SK-N-SH (cell line): ENCODE data around the gene DPF1. TPM values are rescaled to one million over a fixed set of nuclear protein-coding genes. Genes with fewer than 3 reads are reported as not detected.

Experiments
- CTCF ChIA-PET: fragments of 300-600, 350-600 bp; formaldehyde crosslinking; extraction: SDS; loops from one replicate; lab custom pipeline; 2021; lab: Yijun Ruan, JAX
- POLR2A ChIA-PET: fragments of 350-600 bp; sonication (Branson Sonifier 250); formaldehyde crosslinking; extraction: SDS; loops from one replicate; lab custom pipeline; 2020; ENCODE audit warnings: antibody characterized with exemption, inconsistent platforms; lab: Yijun Ruan, JAX
- DNase-seq: peaks from one replicate; pipeline ENCODE4 v3.0.0; 2012
- H2AFZ ChIP-seq: fragments of 200-600 bp; sonication (generic); 2 replicates; pipeline ENCODE4 v1.8.1; 2016; ENCODE audit warnings: antibody characterized with exemption, mild to moderate bottlenecking, low read depth
- H3F3A ChIP-seq: fragments of 200-600 bp; sonication (generic); replicated peaks from 2 replicates; pipeline ENCODE3; 2016; ENCODE audit warnings: antibody characterized with exemption, mild to moderate bottlenecking; ENCODE audit not compliant: insufficient read depth
- H3K27ac ChIP-seq, 2 experiments: fragments of 200-500 bp in 1 of 2; fragments of 200-600 bp in 1 of 2; sonication (Bioruptor generic) in 1 of 2; sonication (generic), shearing (Covaris generic) in 1 of 2; 2 replicates each; pipeline versions ENCODE4 v1.5.1 to v1.6.1; 2014 to 2016; ENCODE audit warnings: low read depth in 2 of 2, inconsistent platforms in 1 of 2, low read length in 1 of 2, mild to moderate bottlenecking in 1 of 2, mixed read lengths in 1 of 2
- H3K27me3 ChIP-seq: fragments of 200-600 bp; sonication (generic), shearing (Covaris generic); 2 replicates; pipeline ENCODE4 v1.6.1; 2016; ENCODE audit warnings: mixed run types; ENCODE audit not compliant: insufficient read depth
- H3K36me3 ChIP-seq, 2 experiments: fragments of 200-500 bp in 1 of 2; fragments of 200-600 bp in 1 of 2; sonication (Bioruptor generic) in 1 of 2; sonication (generic) in 1 of 2; replicated peaks in 1 of 2; 2 replicates each; pipeline versions ENCODE3 to v1.5.1; 2014 to 2016; ENCODE audit warnings: low read length in 1 of 2, mild to moderate bottlenecking in 1 of 2; ENCODE audit not compliant: insufficient read depth in 2 of 2, control insufficient read depth in 1 of 2
- H3K4me1 ChIP-seq, 2 experiments: fragments of 200-500 bp in 1 of 2; fragments of 200-600 bp in 1 of 2; sonication (Bioruptor generic) in 1 of 2; sonication (generic), shearing (Covaris generic) in 1 of 2; 2 replicates each; pipeline versions ENCODE4 v1.5.1 to v1.6.1; 2014 to 2016; ENCODE audit warnings: low read depth in 1 of 2, low read length in 1 of 2, mixed run types in 1 of 2; ENCODE audit not compliant: insufficient read depth in 2 of 2, control insufficient read depth in 1 of 2
- H3K4me2 ChIP-seq: fragments of 200-600 bp; sonication (generic), shearing (Covaris generic); 2 replicates; pipeline ENCODE4 v1.6.1; 2017; ENCODE audit warnings: mixed run types
- H3K4me3 ChIP-seq, 2 experiments: fragments of 200-500 bp in 1 of 2; fragments of 200-600 bp in 1 of 2; sonication (Bioruptor generic) in 1 of 2; sonication (generic), shearing (Covaris generic) in 1 of 2; 2 replicates each; pipeline versions ENCODE4 v1.5.1 to v1.8.1; 2014 to 2016; ENCODE audit warnings: low read depth in 2 of 2, inconsistent platforms in 1 of 2, low read length in 1 of 2, mild to moderate bottlenecking in 1 of 2, mixed read lengths in 1 of 2, moderate library complexity in 1 of 2
- H3K79me2 ChIP-seq: fragments of 200-600 bp; sonication (generic); 2 replicates; pipeline ENCODE4 v1.8.1; 2017; ENCODE audit warnings: mild to moderate bottlenecking; ENCODE audit not compliant: insufficient read depth
- H3K9ac ChIP-seq: fragments of 200-600 bp; sonication (generic); 2 replicates; pipeline ENCODE4 v1.6.1; 2017; ENCODE audit warnings: mixed run types
- H3K9me2 ChIP-seq: fragments of 200-600 bp; sonication (generic); 2 replicates; pipeline ENCODE4 v1.6.1; 2017; ENCODE audit warnings: mixed run types
- H3K9me3 ChIP-seq: fragments of 200-600 bp; sonication (generic); 2 replicates; pipeline ENCODE4 v1.6.1; 2017; ENCODE audit warnings: mixed run types, mild to moderate bottlenecking, moderate library complexity
- H4K20me1 ChIP-seq: fragments of 200-600 bp; sonication (generic); 2 replicates; pipeline ENCODE4 v1.6.1; 2017; ENCODE audit warnings: mild to moderate bottlenecking, mixed run types; ENCODE audit not compliant: insufficient read depth
- CHD2 ChIP-seq: fragments of 150-350 bp; IDR thresholded peaks from 2 replicates; pipeline ENCODE4 v1.6.1; 2018; ENCODE audit warnings: low read length; ENCODE audit not compliant: partially characterized antibody
- MEF2A ChIP-seq: IDR thresholded peaks from 2 replicates; pipeline ENCODE4 v1.4.0; 2012; ENCODE audit warnings: low read depth, borderline replicate concordance
- MXI1 ChIP-seq: IDR thresholded peaks from 2 replicates; pipeline ENCODE4 v1.6.1; 2012; ENCODE audit warnings: mild to moderate bottlenecking, low read depth, low read length, improper control_type of control experiment
- NRF1 ChIP-seq: IDR thresholded peaks from 2 replicates; pipeline ENCODE4 v1.6.1; 2012; ENCODE audit warnings: low read depth, mild to moderate bottlenecking, low read length
- POLR2AphosphoS5 ChIP-seq: IDR thresholded peaks from 2 replicates; pipeline ENCODE4 v1.6.1; 2012; ENCODE audit warnings: low read depth, low read length
- RCOR1 ChIP-seq: fragments of 150-350 bp; IDR thresholded peaks from 2 replicates; pipeline ENCODE4 v1.6.1; 2017; ENCODE audit warnings: antibody characterized with exemption, low read length
- RFX5 ChIP-seq: IDR thresholded peaks from 2 replicates; pipeline ENCODE4 v1.6.1; 2012; ENCODE audit warnings: mild to moderate bottlenecking, improper control_type of control experiment, low read length
- RXRA ChIP-seq: IDR thresholded peaks from 2 replicates; pipeline ENCODE4 v1.4.0; 2012; ENCODE audit warnings: low read depth, mild to moderate bottlenecking, borderline replicate concordance
- SIN3A ChIP-seq: IDR thresholded peaks from 2 replicates; pipeline ENCODE4 v1.6.1; 2012; ENCODE audit warnings: low read depth, mild to moderate bottlenecking, low read length, moderate library complexity, borderline replicate concordance
- TEAD4 ChIP-seq: IDR thresholded peaks from 2 replicates; pipeline ENCODE4 v1.4.0; 2012; ENCODE audit warnings: mild to moderate bottlenecking, borderline replicate concordance; ENCODE audit not compliant: insufficient read depth
- USF2 ChIP-seq: fragments of 150-350 bp; IDR thresholded peaks from 2 replicates; pipeline ENCODE4 v1.6.1; 2017; ENCODE audit warnings: antibody characterized with exemption, low read length, low read depth, borderline replicate concordance
- YY1 ChIP-seq: IDR thresholded peaks from 2 replicates; pipeline ENCODE4 v1.4.0; 2012; ENCODE audit warnings: low read depth, mild to moderate bottlenecking
- ZBTB33 ChIP-seq: IDR thresholded peaks from 2 replicates; pipeline ENCODE4 v1.4.0; 2012; ENCODE audit warnings: low read depth, borderline replicate concordance
- WGBS: methylation state at CpG from one replicate; pipeline ENCODE4 v1.1.6; 2017; ENCODE audit warnings: low lambda C conversion rate; 5-methylcytosine and 5-hydroxymethylcytosine counted together
- polyA plus RNA-seq, 3 experiments: library from polyadenylated mRNA; depleted of rRNA; stranded (reverse); fragments of >200 nt; gene quantifications; 2 replicates each; pipeline ENCODE4 v1.2.3, GENCODE V29; 2012

DPF1 gene
- polyA plus RNA-seq, 1 of the 3 experiments (the other 2 are of a cell fraction) = 4.8 TPM

GRCh38 chr19:38206928-38207327 is 17.1 kb downstream of the DPF1 start:
- 98% methylated on average over 15 of the region's 16 CpGs for WGBS

DNA sequence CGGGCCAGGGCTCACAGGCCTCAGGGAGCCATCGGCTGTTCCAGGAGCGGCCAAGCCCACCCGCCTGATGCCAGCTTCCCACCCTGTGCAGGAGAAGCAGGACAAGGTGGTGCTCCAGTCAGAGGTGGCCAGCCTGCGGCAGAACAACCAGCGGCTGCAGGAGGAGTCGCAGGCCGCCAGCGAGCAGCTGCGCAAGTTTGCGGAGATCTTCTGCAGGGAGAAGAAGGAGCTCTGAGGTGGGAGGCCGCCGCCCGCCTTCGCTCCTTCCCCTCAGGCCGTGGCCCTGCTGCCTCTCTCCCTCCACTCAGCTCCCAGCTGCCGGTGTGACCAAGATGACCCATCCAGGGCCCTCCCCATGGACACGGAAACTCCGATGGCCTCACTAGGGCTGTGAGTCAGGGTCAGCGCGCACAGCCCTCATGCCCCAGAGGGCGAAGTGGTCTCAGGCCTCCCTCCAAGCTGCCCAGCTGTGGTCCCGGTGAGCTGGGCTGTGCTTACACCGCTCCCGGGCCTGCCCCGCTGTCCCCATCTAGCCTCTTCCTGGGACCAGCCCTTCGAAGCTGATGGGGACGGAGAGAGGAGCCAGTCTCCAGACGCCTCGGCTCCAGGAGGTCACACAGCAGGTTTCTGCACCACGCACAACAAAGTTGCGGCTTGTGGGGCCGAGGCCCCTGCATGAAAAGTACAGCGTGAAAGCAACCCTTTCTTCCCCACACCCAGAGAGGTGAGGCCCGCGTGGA is 17.8 kb downstream of the DPF1 start:
- no peaks in the 10 kb centered on the region for H3K9me3 ChIP-seq
- no peaks in the 10 kb centered on the region for H4K20me1 ChIP-seq
- H3K4me1 ChIP-seq = peaks cover 4 to 18% of the 10 kb centered on the region in 2 experiments; a peak in 1 of 4 replicates
- H3K79me2 ChIP-seq = no peaks in the 10 kb centered on the region
- no peak overlapping the region for H2AFZ ChIP-seq
- no peak overlapping the region for H3K4me3 ChIP-seq
- H3K27me3 ChIP-seq = no peaks in the 10 kb centered on the region
- TF ChIP-seq TEAD4 = no peak
- TF ChIP-seq RXRA = no peak
- TF ChIP-seq YY1 = no peak
- TF ChIP-seq POLR2AphosphoS5 = no peak
- TF ChIP-seq, all 33 proteins: peak for 0
- Histone ChIP-seq H3F3A (peaks cover 5% of the 10 kb centered on the region), H3K9me2 (no peaks in the 10 kb centered on the region), H3K4me2 (no peak overlapping the region), H3K9ac (no peak overlapping the region), H3K36me3 (peaks cover 4 to 26% of the 10 kb centered on the region in 2 experiments), H3K27ac (no peak overlapping the region)
- ChIA-PET POLR2A (no interaction called here), CTCF (interaction anchor here (1.1 to 1.9 kb wide), 2 partner anchors 64 to 303 kb away, joined by 5 to 8 read pairs; no protein-coding TSS in a partner anchor)
- WGBS = 94% methylated on average over 25 of the region's 36 CpGs
- no peak for DNase-seq

More at GRCh38 chr19:38206928-38207327, 17.1 kb downstream of the DPF1 start:
- Histone ChIP-seq H3K79me2 (no peaks in the 10 kb centered on the region), H3K9me2 (no peaks in the 10 kb centered on the region)
- no peak for TF ChIP-seq ZBTB33
- TF ChIP-seq SIN3A = no peak
- no peak for TF ChIP-seq NRF1
- TF ChIP-seq MEF2A = no peak
- no peak for TF ChIP-seq MXI1
- TF ChIP-seq USF2 = no peak
- no peak for TF ChIP-seq RFX5
- no peak for TF ChIP-seq CHD2
- TF ChIP-seq TEAD4 = no peak
- TF ChIP-seq RXRA = no peak
- no peak for TF ChIP-seq YY1
- no peak for TF ChIP-seq RCOR1
- TF ChIP-seq, all 33 proteins: peak for 0
- Histone ChIP-seq H3K9ac (no peak overlapping the region), H3K4me1 (peaks cover 4 to 22% of the 10 kb centered on the region in 2 experiments; a peak in 1 of 4 replicates), H3K27ac (no peak overlapping the region), H3K9me3 (no peaks in the 10 kb centered on the region), H3K4me3 (no peak overlapping the region), H3K36me3 (peaks cover 4 to 19% of the 10 kb centered on the region in 2 experiments), H3F3A (peaks cover 5% of the 10 kb centered on the region), H4K20me1 (no peaks in the 10 kb centered on the region), H3K27me3 (no peaks in the 10 kb centered on the region), H3K4me2 (no peak overlapping the region), H2AFZ (no peak overlapping the region)
- no peak for DNase-seq
- CTCF ChIA-PET = interaction anchor here (0.8 to 1.1 kb wide), 3 partner anchors 20 to 304 kb away, joined by 3 to 5 read pairs (median 3); no protein-coding TSS in a partner anchor
- POLR2A ChIA-PET = no interaction called here
